HCT116 (cell line): ENCODE results near the gene GPS1.

Experiments
- CTCF ChIP-seq, 3 experiments: fragments of 200-600 bp in 1 of 3; sonication (generic) in 1 of 3; IDR thresholded peaks in 2 of 3; conservative IDR thresholded peaks in 1 of 3; 2 replicates each; pipeline ENCODE4 v1.5.1; 2012 to 2017; ENCODE audit warnings: low read depth in 2 of 3, low read length in 2 of 3, antibody characterized with exemption in 1 of 3, borderline replicate concordance in 1 of 3, control low read depth in 1 of 3, mild to moderate bottlenecking in 1 of 3, mixed read lengths in 1 of 3, mixed run types in 1 of 3, moderate library complexity in 1 of 3; ENCODE audit not compliant: insufficient read depth in 1 of 3
- ELF1 ChIP-seq: IDR thresholded peaks from 2 replicates; pipeline ENCODE4 v1.6.1; 2012; ENCODE audit warnings: low read depth, borderline replicate concordance
- EZH2 ChIP-seq: fragments of 200-600 bp; sonication (generic); IDR thresholded peaks from 2 replicates; pipeline ENCODE4 v1.6.1; 2017; ENCODE audit warnings: antibody characterized with exemption, mixed run types
- EZH2phosphoT487 ChIP-seq: fragments of 200-600 bp; IDR thresholded peaks from 2 replicates; pipeline ENCODE4 v1.6.1; 2018; ENCODE audit warnings: antibody characterized with exemption, borderline replicate concordance
- FOSL1 ChIP-seq: IDR thresholded peaks from 2 replicates; pipeline ENCODE4 v1.6.1; 2012; ENCODE audit warnings: low read depth
- JUND ChIP-seq: IDR thresholded peaks from 2 replicates; pipeline ENCODE4 v1.6.1; 2012
- MAX ChIP-seq: IDR thresholded peaks from 2 replicates; pipeline ENCODE4 v1.6.1; 2012
- POLR2A ChIP-seq: IDR thresholded peaks from 2 replicates; pipeline ENCODE4 v1.7.0; 2011; ENCODE audit warnings: borderline replicate concordance; ENCODE audit not compliant: insufficient read depth, insufficient read length; ENCODE audit errors: extremely low read depth
- POLR2AphosphoS5 ChIP-seq: IDR thresholded peaks from 2 replicates; pipeline ENCODE4 v1.6.1; 2011; ENCODE audit warnings: mild to moderate bottlenecking, low read depth, low read length, moderate library complexity
- SIN3A ChIP-seq: IDR thresholded peaks from 2 replicates; pipeline ENCODE4 v1.6.1; 2012; ENCODE audit warnings: low read depth
- YY1 ChIP-seq: IDR thresholded peaks from 2 replicates; pipeline ENCODE4 v1.6.1; 2011; ENCODE audit warnings: low read length, low read depth, moderate library complexity, mild to moderate bottlenecking; ENCODE audit not compliant: insufficient replicate concordance; ENCODE audit errors: extremely low read depth
- ZNF274 ChIP-seq: fragments of 200-500 bp; sonication (Bioruptor generic); IDR thresholded peaks from 2 replicates; pipeline ENCODE4 v1.6.1; 2014; ENCODE audit warnings: mild to moderate bottlenecking, low read depth, low read length, inconsistent platforms
- TF ChIP-seq, protein P1 (sequence below): IDR thresholded peaks from 2 replicates; pipeline ENCODE4 v1.6.1; 2012; ENCODE audit warnings: low read depth
- TF ChIP-seq, protein P2 (sequence below): IDR thresholded peaks from 2 replicates; pipeline ENCODE4 v1.6.1; 2011; ENCODE audit warnings: mild to moderate bottlenecking, low read length, moderate library complexity; ENCODE audit not compliant: insufficient replicate concordance; ENCODE audit errors: extremely low read depth

DNA sequence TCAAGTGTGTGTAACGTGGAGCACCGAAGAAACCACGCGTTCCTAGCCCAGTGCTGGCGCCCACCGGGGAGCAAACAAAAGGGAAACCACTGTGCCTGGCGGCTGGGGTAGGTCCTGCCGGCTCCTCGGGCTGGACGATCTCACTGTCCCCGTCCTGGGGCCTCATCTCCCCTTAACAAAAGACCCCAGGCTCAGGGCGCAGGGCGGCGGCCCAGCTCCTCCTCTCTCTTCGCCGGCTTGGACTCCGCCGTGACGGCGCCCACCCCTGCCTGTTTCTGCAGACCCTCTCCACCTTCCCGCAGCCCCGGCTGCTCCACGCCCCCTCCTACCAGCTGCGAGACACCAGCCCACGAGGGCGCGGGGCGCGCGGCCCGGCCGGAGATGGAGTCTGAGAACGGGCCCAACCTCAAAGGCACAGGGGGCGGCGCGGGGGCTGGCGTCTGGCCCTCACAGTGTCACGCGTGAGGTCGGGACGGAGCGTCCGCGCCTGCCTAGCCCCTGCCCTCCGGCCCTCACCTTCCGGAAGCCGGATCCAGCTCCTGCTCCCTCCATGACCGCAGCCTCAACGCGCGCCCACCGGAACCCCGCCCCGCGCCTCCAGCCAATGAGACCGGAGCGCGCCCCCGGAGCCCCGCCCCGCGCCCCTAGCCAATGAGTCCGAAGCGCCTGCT is 29.3 kb upstream of the GPS1 start, which contains the start of gene CENPX:
- TF ChIP-seq POLR2A: peak; percentile 57
- no peak for TF ChIP-seq CTCF (IDR thresholded peaks at IDR 0.05 in 2 of 3, conservative IDR thresholded peaks at IDR 0.05 in 1 of 3; ENCODE audit: borderline replicate concordance in 1 of 3, insufficient read depth in 1 of 3, low read depth in 2 of 3, low read length in 2 of 3)
- TF ChIP-seq POLR2AphosphoS5: peak; percentile 87
- TF ChIP-seq ZNF274: no peak
- TF ChIP-seq EZH2: no peak
- TF ChIP-seq, protein P1, sequence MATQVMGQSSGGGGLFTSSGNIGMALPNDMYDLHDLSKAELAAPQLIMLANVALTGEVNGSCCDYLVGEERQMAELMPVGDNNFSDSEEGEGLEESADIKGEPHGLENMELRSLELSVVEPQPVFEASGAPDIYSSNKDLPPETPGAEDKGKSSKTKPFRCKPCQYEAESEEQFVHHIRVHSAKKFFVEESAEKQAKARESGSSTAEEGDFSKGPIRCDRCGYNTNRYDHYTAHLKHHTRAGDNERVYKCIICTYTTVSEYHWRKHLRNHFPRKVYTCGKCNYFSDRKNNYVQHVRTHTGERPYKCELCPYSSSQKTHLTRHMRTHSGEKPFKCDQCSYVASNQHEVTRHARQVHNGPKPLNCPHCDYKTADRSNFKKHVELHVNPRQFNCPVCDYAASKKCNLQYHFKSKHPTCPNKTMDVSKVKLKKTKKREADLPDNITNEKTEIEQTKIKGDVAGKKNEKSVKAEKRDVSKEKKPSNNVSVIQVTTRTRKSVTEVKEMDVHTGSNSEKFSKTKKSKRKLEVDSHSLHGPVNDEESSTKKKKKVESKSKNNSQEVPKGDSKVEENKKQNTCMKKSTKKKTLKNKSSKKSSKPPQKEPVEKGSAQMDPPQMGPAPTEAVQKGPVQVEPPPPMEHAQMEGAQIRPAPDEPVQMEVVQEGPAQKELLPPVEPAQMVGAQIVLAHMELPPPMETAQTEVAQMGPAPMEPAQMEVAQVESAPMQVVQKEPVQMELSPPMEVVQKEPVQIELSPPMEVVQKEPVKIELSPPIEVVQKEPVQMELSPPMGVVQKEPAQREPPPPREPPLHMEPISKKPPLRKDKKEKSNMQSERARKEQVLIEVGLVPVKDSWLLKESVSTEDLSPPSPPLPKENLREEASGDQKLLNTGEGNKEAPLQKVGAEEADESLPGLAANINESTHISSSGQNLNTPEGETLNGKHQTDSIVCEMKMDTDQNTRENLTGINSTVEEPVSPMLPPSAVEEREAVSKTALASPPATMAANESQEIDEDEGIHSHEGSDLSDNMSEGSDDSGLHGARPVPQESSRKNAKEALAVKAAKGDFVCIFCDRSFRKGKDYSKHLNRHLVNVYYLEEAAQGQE: no peak
- no peak for TF ChIP-seq JUND
- TF ChIP-seq EZH2phosphoT487: no peak
- TF ChIP-seq FOSL1: no peak
- no peak; the same call in 1 of the 2 replicates for TF ChIP-seq MAX
- no peak for TF ChIP-seq SIN3A
- TF ChIP-seq ELF1: no peak
- peak; percentile 73 for TF ChIP-seq YY1
- TF ChIP-seq, protein P2, sequence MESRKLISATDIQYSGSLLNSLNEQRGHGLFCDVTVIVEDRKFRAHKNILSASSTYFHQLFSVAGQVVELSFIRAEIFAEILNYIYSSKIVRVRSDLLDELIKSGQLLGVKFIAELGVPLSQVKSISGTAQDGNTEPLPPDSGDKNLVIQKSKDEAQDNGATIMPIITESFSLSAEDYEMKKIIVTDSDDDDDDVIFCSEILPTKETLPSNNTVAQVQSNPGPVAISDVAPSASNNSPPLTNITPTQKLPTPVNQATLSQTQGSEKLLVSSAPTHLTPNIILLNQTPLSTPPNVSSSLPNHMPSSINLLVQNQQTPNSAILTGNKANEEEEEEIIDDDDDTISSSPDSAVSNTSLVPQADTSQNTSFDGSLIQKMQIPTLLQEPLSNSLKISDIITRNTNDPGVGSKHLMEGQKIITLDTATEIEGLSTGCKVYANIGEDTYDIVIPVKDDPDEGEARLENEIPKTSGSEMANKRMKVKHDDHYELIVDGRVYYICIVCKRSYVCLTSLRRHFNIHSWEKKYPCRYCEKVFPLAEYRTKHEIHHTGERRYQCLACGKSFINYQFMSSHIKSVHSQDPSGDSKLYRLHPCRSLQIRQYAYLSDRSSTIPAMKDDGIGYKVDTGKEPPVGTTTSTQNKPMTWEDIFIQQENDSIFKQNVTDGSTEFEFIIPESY: no peak
